ENCODE measurements around the gene KIAA1217.

KIAA1217 gene

GRCh38 chr10:24570658-24571426, 361.9 kb downstream of the KIAA1217 start:
- H3K4me1 ChIP-seq (ENCODE audit: control insufficient read depth, insufficient read depth, low read length) = no peaks in the 10 kb centered on the region; the same call in 1 of the 2 replicates
- CTCF ChIA-PET = interaction anchor here (1.7 kb wide), 1 partner anchor 46 kb away, joined by 5 read pairs; no protein-coding TSS in a partner anchor
- no peak overlapping the region for H3K4me3 ChIP-seq (ENCODE audit: low read depth, low read length)
- TF ChIP-seq ZNF341 (tag by site-specific recombination; IDR thresholded peaks at IDR 0.05; ENCODE audit: low read depth) = no peak
- TF ChIP-seq ZNF549 (tag by site-specific recombination; IDR thresholded peaks at IDR 0.05) = no peak
- no peak for TF ChIP-seq ZBTB21 (tag by site-specific recombination; IDR thresholded peaks at IDR 0.05)
- TF ChIP-seq PRDM1 (tag by site-specific recombination; IDR thresholded peaks at IDR 0.05) = no peak
- no peak for TF ChIP-seq ZNF645 (tag by site-specific recombination; IDR thresholded peaks at IDR 0.05)
- TF ChIP-seq ZNF660 (tag by site-specific recombination; IDR thresholded peaks at IDR 0.05) = no peak
- TF ChIP-seq TCF7L2 (IDR thresholded peaks at IDR 0.05; ENCODE audit: borderline replicate concordance, low read depth, low read length) = no peak
- TF ChIP-seq, protein P1, sequence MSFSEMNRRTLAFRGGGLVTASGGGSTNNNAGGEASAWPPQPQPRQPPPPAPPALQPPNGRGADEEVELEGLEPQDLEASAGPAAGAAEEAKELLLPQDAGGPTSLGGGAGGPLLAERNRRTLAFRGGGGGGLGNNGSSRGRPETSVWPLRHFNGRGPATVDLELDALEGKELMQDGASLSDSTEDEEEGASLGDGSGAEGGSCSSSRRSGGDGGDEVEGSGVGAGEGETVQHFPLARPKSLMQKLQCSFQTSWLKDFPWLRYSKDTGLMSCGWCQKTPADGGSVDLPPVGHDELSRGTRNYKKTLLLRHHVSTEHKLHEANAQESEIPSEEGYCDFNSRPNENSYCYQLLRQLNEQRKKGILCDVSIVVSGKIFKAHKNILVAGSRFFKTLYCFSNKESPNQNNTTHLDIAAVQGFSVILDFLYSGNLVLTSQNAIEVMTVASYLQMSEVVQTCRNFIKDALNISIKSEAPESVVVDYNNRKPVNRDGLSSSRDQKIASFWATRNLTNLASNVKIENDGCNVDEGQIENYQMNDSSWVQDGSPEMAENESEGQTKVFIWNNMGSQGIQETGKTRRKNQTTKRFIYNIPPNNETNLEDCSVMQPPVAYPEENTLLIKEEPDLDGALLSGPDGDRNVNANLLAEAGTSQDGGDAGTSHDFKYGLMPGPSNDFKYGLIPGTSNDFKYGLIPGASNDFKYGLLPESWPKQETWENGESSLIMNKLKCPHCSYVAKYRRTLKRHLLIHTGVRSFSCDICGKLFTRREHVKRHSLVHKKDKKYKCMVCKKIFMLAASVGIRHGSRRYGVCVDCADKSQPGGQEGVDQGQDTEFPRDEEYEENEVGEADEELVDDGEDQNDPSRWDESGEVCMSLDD (tag by site-specific recombination; IDR thresholded peaks at IDR 0.05) = no peak
- H3K9me3 ChIP-seq (ENCODE audit: control insufficient read depth, insufficient read depth, low read depth, low read length) = no peaks in the 10 kb centered on the region
- H3K36me3 ChIP-seq (ENCODE audit: control insufficient read depth in 2 of 2, insufficient read depth in 1 of 2, low read length in 2 of 2) = no peaks in the 10 kb centered on the region
- H3K27ac ChIP-seq (ENCODE audit: extremely low read depth, low read depth, low read length) = no peak overlapping the region
- POLR2A ChIA-PET = no interaction called here

- TF ChIP-seq ZNF274 (IDR thresholded peaks at IDR 0.05; ENCODE audit: low read length) (no peak), ZNF274 (tag by site-specific recombination; IDR thresholded peaks at IDR 0.05; ENCODE audit: borderline replicate concordance) (no peak), ZNF707 (tag by site-specific recombination; IDR thresholded peaks at IDR 0.05) (peak; percentile 71; the same call in 1 of the 2 replicates), EGR2 (tag by site-specific recombination; IDR thresholded peaks at IDR 0.05; ENCODE audit: low read depth) (no peak)
- TF ChIP-seq, protein P2, sequence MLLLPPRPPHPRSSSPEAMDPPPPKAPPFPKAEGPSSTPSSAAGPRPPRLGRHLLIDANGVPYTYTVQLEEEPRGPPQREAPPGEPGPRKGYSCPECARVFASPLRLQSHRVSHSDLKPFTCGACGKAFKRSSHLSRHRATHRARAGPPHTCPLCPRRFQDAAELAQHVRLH (tag by site-specific recombination; IDR thresholded peaks at IDR 0.05) = no peak
- Histone ChIP-seq H3K36me3 (ENCODE audit: control insufficient read depth in 2 of 2, insufficient read depth in 1 of 2, low read length in 2 of 2) (no peaks in the 10 kb centered on the region), H3K9me3 (ENCODE audit: control insufficient read depth, insufficient read depth, low read depth, low read length) (no peaks in the 10 kb centered on the region), H3K27ac (ENCODE audit: extremely low read depth, low read depth, low read length) (no peak overlapping the region), H3K4me3 (ENCODE audit: low read depth, low read length) (no peak overlapping the region), H3K4me1 (ENCODE audit: control insufficient read depth, insufficient read depth, low read length) (no peaks in the 10 kb centered on the region; the same call in 1 of the 2 replicates)
- ChIA-PET POLR2A (interaction anchor here (0.5 kb wide), 1 partner anchor 484 kb away, joined by 9 read pairs; no protein-coding TSS in a partner anchor), CTCF (interaction anchor here (1.4 to 1.7 kb wide), 2 partner anchors 15 to 45 kb away, joined by 3 to 5 read pairs; no protein-coding TSS in a partner anchor)
Observed at GRCh38 chr10:24571870-24572450, 363.0 kb downstream of the KIAA1217 start.

GRCh38 chr10:24574161-24574560, 365.2 kb downstream of the KIAA1217 start:
- no peak for TF ChIP-seq ZNF624 (tag by site-specific recombination; IDR thresholded peaks at IDR 0.05)
- TF ChIP-seq ZNF132 (tag by site-specific recombination; IDR thresholded peaks at IDR 0.05; ENCODE audit: borderline replicate concordance) = no peak
- TF ChIP-seq ZNF521 (tag by site-specific recombination; IDR thresholded peaks at IDR 0.05) = no peak
- no peak for TF ChIP-seq ZFP41 (tag by site-specific recombination; IDR thresholded peaks at IDR 0.05; ENCODE audit: borderline replicate concordance)
- no peak for TF ChIP-seq ZNF214 (tag by site-specific recombination; IDR thresholded peaks at IDR 0.05; ENCODE audit: borderline replicate concordance)
- TF ChIP-seq KLF16 (tag by site-specific recombination; IDR thresholded peaks at IDR 0.05) = no peak
- no peak for TF ChIP-seq PATZ1 (tag by site-specific recombination; IDR thresholded peaks at IDR 0.05)
- TF ChIP-seq ZNF248 (tag by site-specific recombination; IDR thresholded peaks at IDR 0.05) = no peak
- TF ChIP-seq ZNF600 (tag by site-specific recombination; IDR thresholded peaks at IDR 0.05) = no peak
- no peak for TF ChIP-seq ZNF184 (tag by site-specific recombination; IDR thresholded peaks at IDR 0.05)
- TF ChIP-seq ZNF174 (tag by site-specific recombination; IDR thresholded peaks at IDR 0.05) = no peak
- Histone ChIP-seq H3K9me3 (ENCODE audit: control insufficient read depth, insufficient read depth, low read depth, low read length) (no peaks in the 10 kb centered on the region), H3K27ac (ENCODE audit: extremely low read depth, low read depth, low read length) (no peak overlapping the region), H3K4me3 (ENCODE audit: low read depth, low read length) (no peak overlapping the region), H3K4me1 (ENCODE audit: control insufficient read depth, insufficient read depth, low read length) (no peaks in the 10 kb centered on the region; the same call in 1 of the 2 replicates), H3K36me3 (ENCODE audit: control insufficient read depth in 2 of 2, insufficient read depth in 1 of 2, low read length in 2 of 2) (no peaks in the 10 kb centered on the region)
- ChIA-PET CTCF (no interaction called here), POLR2A (no interaction called here)
